ENCODE results near the gene ZXDC.

Gene ZXDC

DNA sequence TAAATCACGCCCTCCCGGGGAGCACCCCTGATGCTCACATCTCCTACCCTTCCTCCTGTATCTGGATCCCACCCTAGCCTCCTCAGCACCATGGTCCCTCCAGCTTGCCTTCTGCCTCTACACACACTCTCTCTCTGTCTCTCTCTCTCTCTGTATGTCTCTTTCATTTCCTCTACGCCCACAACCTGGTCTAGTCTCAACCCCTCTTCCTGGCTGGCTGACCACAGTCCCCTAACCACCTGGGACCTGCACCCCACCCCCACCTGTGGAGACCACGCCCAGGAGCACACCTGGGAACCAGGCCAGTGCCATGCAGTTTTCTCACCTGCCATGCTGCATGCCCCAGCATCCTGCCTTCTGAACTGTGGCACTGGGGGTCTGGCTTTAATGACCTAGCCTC is 84.9 kb downstream of the ZXDC start:
- TF ChIP-seq, protein P1, sequence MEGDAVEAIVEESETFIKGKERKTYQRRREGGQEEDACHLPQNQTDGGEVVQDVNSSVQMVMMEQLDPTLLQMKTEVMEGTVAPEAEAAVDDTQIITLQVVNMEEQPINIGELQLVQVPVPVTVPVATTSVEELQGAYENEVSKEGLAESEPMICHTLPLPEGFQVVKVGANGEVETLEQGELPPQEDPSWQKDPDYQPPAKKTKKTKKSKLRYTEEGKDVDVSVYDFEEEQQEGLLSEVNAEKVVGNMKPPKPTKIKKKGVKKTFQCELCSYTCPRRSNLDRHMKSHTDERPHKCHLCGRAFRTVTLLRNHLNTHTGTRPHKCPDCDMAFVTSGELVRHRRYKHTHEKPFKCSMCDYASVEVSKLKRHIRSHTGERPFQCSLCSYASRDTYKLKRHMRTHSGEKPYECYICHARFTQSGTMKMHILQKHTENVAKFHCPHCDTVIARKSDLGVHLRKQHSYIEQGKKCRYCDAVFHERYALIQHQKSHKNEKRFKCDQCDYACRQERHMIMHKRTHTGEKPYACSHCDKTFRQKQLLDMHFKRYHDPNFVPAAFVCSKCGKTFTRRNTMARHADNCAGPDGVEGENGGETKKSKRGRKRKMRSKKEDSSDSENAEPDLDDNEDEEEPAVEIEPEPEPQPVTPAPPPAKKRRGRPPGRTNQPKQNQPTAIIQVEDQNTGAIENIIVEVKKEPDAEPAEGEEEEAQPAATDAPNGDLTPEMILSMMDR (conservative IDR thresholded peaks at IDR 0.05; ENCODE audit: low read depth, low read length), result no peak
- no peak overlapping the region for H3K4me3 ChIP-seq (ENCODE audit: low read depth, low read length)
- DNase-seq (ENCODE audit: low read depth), result no peak

DNA sequence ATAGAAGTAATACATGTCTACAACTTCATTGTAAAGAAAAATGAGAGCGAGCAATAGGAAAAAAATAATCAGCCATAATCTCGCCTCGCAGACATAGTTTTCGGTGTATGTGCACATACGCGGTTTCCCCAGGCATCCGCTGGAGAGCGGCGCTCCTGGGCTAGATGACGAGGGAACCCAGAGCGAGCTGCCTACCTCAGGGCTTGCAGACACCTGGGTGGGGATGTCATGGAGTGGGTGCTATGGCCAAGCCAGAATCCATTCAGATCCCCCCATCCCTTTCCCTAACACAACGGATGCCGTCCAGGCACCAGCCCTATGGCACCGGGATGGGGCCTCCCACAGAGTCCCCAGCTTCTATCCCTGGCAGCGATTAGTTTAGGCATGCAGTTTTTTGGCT is 85.5 kb downstream of the ZXDC start:
- DNase-seq (ENCODE audit: low read depth), result no peak
- no peak overlapping the region for H3K4me3 ChIP-seq (ENCODE audit: low read depth, low read length)
- TF ChIP-seq, protein P1 (conservative IDR thresholded peaks at IDR 0.05; ENCODE audit: low read depth, low read length), result no peak

DNA sequence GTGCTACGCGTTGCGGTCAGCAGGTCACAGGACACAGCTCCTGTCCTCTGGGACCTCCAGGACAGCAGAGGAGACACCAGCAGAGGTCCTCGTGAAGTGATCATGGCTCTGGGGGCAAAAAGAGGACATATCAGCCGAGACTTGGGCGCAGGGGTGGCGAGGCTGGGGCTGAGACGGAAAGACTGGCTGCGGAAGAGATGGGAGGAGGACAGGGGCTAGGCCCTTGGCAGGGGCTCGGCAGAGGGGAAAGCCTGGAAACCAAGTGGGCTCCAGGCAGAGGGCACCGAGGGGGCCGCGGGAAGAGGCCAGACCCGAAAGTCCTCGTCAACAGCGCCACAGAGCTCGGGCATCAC is 85.9 kb downstream of the ZXDC start:
- TF ChIP-seq, protein P1 (conservative IDR thresholded peaks at IDR 0.05; ENCODE audit: low read depth, low read length), result no peak
- H3K4me3 ChIP-seq (ENCODE audit: low read depth, low read length), result no peak overlapping the region
- no peak for DNase-seq (ENCODE audit: low read depth)

DNA sequence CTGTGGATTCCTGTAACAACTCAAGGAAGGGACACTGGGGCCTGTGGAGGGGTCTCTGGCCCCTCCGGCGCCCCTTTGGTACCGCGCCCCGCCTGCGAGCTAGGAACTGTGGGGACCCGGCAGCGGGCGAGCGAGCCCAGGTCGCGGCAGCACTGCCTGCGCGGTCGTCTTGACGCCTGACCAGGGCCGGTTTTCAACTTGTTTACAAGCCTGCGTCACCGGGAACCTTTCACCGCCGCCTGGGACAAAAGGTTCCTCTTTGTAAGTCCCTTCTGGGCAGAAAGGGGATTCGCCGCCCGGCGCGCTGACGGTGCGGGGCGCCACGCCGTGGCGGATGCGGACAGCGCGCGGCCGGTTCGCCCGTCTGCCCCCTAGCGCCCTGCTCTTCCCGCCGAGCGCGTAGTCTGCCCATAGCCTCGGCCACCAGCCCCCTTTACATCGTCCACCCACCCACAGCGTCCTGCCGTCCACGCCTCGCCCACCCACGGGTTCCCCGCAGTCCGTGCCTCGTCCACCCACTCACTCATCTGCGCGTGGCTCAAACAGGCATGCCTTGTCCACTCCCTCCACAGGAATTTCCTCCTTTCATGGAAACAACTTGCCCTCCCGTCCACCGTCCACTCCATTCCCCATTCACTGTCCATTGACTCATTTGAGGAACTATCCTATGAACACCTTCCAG is 86.4 kb downstream of the ZXDC start:
- TF ChIP-seq, protein P1 (conservative IDR thresholded peaks at IDR 0.05; ENCODE audit: low read depth, low read length), result peak; percentile 70
- peak overlapping the region; percentile 57 for H3K4me3 ChIP-seq (ENCODE audit: low read depth, low read length)
- DNase-seq (ENCODE audit: low read depth), result peak; percentile 86

All from choroid plexus epithelial cell (primary cell).